C4-2B (cell line): ENCODE results near the gene OAS3.
A peak's percentile ranks its signal among the peaks of the same experiment; 100 is the strongest.

Experiments
- H3K27ac ChIP-seq: fragments of 450-650 bp; 2 replicates; pipeline ENCODE4 v1.5.1; 2017
- CTCF ChIP-seq: fragments of 450-650 bp; conservative IDR thresholded peaks from 2 replicates; pipeline ENCODE4 v1.5.1; 2017; ENCODE audit warnings: mild to moderate bottlenecking
- ZFX ChIP-seq: fragments of 450-650 bp; IDR thresholded peaks from 2 replicates; pipeline ENCODE4 v1.6.1; 2017

Gene OAS3

GRCh38 chr12:112938751-112939150 is 477 bp downstream of the OAS3 start:
- no peak for TF ChIP-seq ZFX
- TF ChIP-seq CTCF = no peak
- peak overlapping the region; percentile 70 for H3K27ac ChIP-seq

- TF ChIP-seq ZFX = no peak
- H3K27ac ChIP-seq = no peak overlapping the region
Observed at GRCh38 chr12:112939761-112940381, 1.6 kb downstream of the OAS3 start.

GRCh38 chr12:112941528-112942335 is 3.5 kb downstream of the OAS3 start:
- TF ChIP-seq CTCF = no peak
- H3K27ac ChIP-seq = no peak overlapping the region

GRCh38 chr12:112942572-112942971 is 4.3 kb downstream of the OAS3 start:
- no peak overlapping the region for H3K27ac ChIP-seq
- TF ChIP-seq CTCF = no peak
- no peak for TF ChIP-seq ZFX

DNA sequence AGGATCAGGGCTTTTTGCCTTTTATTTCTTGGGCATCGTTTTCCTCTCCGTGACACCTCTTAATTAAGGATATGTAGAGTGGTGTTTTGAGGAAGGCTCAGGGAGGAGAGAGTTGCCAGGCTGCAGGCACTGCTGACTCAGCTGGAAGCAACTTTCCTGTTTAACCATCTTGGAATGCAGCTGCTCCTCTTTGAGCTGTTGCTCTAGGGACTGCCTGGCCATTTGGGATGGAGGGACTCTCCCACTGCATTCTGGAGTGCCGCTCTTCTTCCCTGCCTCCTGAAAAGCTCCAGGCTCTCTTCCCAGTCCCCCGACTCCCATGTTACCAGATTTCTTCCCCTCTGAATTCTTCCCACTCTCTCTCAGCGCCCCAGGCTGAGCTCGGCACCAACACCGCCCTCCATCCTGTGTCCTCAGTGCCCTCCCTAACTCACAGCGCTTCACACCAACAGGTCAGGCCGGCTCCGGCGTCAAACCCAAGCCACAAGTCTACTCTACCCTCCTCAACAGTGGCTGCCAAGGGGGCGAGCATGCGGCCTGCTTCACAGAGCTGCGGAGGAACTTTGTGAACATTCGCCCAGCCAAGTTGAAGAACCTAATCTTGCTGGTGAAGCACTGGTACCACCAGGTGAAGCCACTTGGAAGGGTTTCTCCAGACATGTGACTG is 5.9 kb downstream of the OAS3 start:
- TF ChIP-seq CTCF = no peak
- no peak for TF ChIP-seq ZFX
- no peak overlapping the region for H3K27ac ChIP-seq

GRCh38 chr12:112945515-112945914 is 7.2 kb downstream of the OAS3 start:
- TF ChIP-seq ZFX = no peak
- TF ChIP-seq CTCF = no peak
- no peak overlapping the region for H3K27ac ChIP-seq

DNA sequence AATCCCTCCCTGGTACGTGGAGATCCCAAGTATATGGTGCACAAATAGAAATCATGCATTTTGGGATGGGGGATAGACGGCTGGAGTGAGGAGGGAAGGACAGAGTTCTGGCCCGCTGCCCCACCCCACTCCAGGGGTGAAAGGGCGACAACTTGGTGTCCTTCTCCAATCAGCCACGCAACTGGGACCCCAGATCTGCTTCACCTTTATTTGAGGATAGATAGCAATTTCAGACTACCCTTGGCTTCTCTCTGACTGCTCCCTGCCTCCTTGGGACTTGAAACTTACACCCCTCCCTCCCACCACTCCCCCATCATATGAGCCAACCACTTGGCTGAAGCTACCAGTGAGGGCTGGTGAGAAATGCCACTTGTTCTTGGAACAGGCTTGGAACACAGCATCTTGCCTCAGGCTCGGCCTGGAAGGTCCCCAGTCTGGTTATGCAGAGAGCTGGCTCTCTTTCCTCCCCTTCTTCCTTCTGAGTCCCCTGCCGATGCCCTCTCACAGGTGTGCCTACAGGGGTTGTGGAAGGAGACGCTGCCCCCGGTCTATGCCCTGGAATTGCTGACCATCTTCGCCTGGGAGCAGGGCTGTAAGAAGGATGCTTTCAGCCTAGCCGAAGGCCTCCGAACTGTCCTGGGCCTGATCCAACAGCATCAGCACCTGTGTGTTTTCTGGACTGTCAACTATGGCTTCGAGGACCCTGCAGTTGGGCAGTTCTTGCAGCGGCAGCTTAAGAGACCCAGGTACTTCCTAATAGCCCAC is 8.1 kb downstream of the OAS3 start:
- no peak overlapping the region for H3K27ac ChIP-seq
- no peak for TF ChIP-seq CTCF
- no peak for TF ChIP-seq ZFX
